Measurements from ENCODE around the gene CCDC63.

The CCDC63 gene

DNA sequence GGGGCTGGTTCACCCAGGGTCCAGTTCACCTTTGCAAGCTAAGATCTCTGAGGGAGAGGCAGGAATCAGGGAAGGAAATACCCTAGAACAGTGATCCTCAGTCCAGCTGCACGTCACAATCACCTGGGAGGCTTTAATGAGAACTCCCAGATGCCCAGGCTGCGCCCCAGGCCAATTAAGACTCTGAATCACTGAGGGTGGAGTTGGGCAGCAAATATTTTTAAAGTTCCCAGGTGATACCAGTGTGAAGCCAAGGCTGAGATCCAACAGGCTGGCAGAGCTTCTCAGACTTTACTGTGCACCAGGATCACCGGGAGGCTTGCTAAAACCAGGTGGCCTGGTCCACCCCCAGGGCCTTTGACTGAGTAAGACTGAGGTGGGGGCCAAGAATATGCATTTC, 49.8 kb downstream of the CCDC63 start:
- H3K9ac ChIP-seq (ENCODE audit: low read length in 5 of 5): no peak overlapping the region
- H3K4me3 ChIP-seq (ENCODE audit: low read depth in 1 of 5, low read length in 5 of 5): no peak overlapping the region
- no peaks in the 10 kb centered on the region for H3K36me3 ChIP-seq (ENCODE audit: control insufficient read depth in 5 of 5, insufficient read depth in 5 of 5, low read length in 5 of 5)
- H3K27ac ChIP-seq (ENCODE audit: low read depth, low read length): no peak overlapping the region
- peaks cover 0 to 6% (median 4%) of the 10 kb centered on the region in 5 donors for H3K4me1 ChIP-seq (ENCODE audit: control insufficient read depth in 5 of 5, insufficient read depth in 5 of 5, low read length in 5 of 5)
- H3K9me3 ChIP-seq (ENCODE audit: control insufficient read depth in 5 of 5, low read length in 5 of 5): peaks cover 0 to 7% (median 3%) of the 10 kb centered on the region in 5 donors
- H3K27me3 ChIP-seq (ENCODE audit: control insufficient read depth in 5 of 5, insufficient read depth in 4 of 5, low read length in 5 of 5): peaks cover 2 to 9% (median 4%) of the 10 kb centered on the region in 5 donors

- H3K36me3 ChIP-seq (ENCODE audit: control insufficient read depth in 5 of 5, insufficient read depth in 5 of 5, low read length in 5 of 5): no peaks in the 10 kb centered on the region
- no peak overlapping the region for H3K27ac ChIP-seq (ENCODE audit: low read depth, low read length)
- H3K4me3 ChIP-seq (ENCODE audit: low read depth in 1 of 5, low read length in 5 of 5): no peak overlapping the region
- H3K9ac ChIP-seq (ENCODE audit: low read length in 5 of 5): no peak overlapping the region
- H3K27me3 ChIP-seq (ENCODE audit: control insufficient read depth in 5 of 5, insufficient read depth in 4 of 5, low read length in 5 of 5): peaks cover 0 to 16% (median 5%) of the 10 kb centered on the region in 5 donors
- H3K4me1 ChIP-seq (ENCODE audit: control insufficient read depth in 5 of 5, insufficient read depth in 5 of 5, low read length in 5 of 5): no peaks in the 10 kb centered on the region
- peaks cover 0 to 7% (median 2%) of the 10 kb centered on the region in 5 donors for H3K9me3 ChIP-seq (ENCODE audit: control insufficient read depth in 5 of 5, low read length in 5 of 5)
Observed at GRCh38 chr12:110901401-110901800, 54.6 kb downstream of the CCDC63 start.

- Histone ChIP-seq H3K4me3 (ENCODE audit: low read depth in 1 of 5, low read length in 5 of 5) (no peak overlapping the region), H3K27ac (ENCODE audit: low read depth, low read length) (no peak overlapping the region), H3K9ac (ENCODE audit: low read length in 5 of 5) (no peak overlapping the region), H3K36me3 (ENCODE audit: control insufficient read depth in 5 of 5, insufficient read depth in 5 of 5, low read length in 5 of 5) (no peaks in the 10 kb centered on the region), H3K4me1 (ENCODE audit: control insufficient read depth in 5 of 5, insufficient read depth in 5 of 5, low read length in 5 of 5) (no peaks in the 10 kb centered on the region), H3K27me3 (ENCODE audit: control insufficient read depth in 5 of 5, insufficient read depth in 4 of 5, low read length in 5 of 5) (peaks cover 0 to 25% (median 9%) of the 10 kb centered on the region in 5 donors), H3K9me3 (ENCODE audit: control insufficient read depth in 5 of 5, low read length in 5 of 5) (peaks cover 0 to 7% (median 2%) of the 10 kb centered on the region in 5 donors)
Observed at GRCh38 chr12:110903511-110903910, 56.7 kb downstream of the CCDC63 start.

DNA sequence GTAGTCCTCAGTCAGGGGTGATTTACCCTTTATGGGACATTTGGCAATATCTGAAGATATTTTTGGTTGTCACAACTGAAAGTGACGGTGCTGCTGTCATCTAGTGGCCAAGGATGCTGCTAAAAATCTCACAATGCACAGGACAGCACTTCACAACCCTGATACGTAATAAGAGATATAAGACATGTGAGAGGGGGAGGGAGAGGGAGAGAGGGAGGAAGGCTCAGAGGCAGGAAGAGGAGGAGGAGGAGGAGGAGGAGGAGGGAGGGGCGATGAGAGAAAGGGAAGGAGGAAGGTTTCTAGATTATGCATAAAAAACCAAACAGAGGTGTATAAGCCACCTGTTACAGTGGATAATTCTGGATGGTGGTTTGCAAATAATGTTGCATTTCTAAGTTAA, 59.3 kb downstream of the CCDC63 start:
- Histone ChIP-seq H3K4me3 (ENCODE audit: low read depth in 1 of 5, low read length in 5 of 5) (no peak overlapping the region), H3K36me3 (ENCODE audit: control insufficient read depth in 5 of 5, insufficient read depth in 5 of 5, low read length in 5 of 5) (no peaks in the 10 kb centered on the region), H3K4me1 (ENCODE audit: control insufficient read depth in 5 of 5, insufficient read depth in 5 of 5, low read length in 5 of 5) (no peaks in the 10 kb centered on the region), H3K27ac (ENCODE audit: low read depth, low read length) (no peak overlapping the region), H3K9ac (ENCODE audit: low read length in 5 of 5) (no peak overlapping the region), H3K9me3 (ENCODE audit: control insufficient read depth in 5 of 5, low read length in 5 of 5) (peaks cover 0 to 5% (median 0%) of the 10 kb centered on the region in 5 donors), H3K27me3 (ENCODE audit: control insufficient read depth in 5 of 5, insufficient read depth in 4 of 5, low read length in 5 of 5) (peaks cover 7 to 25% (median 11%) of the 10 kb centered on the region in 5 donors)

DNA sequence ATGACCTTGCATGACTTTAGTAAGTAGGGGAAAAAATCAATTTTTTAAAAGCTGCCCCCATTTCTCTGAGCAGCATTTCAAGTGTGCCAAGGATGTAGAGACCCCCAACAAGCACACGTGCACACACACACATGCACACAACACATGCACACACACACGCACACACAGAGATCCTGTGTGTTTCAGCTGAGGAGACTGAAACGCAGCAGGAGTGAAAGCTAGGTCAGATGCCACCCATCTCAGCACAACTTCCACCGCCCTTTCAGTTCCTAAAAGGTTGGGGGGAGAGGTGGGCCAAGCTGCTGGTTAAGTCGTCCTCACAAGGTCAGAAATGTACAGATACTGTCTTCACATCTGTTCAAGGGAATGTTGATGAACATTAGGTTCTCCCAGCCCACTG, 59.7 kb downstream of the CCDC63 start:
- peaks cover 0 to 5% (median 0%) of the 10 kb centered on the region in 5 donors for H3K9me3 ChIP-seq (ENCODE audit: control insufficient read depth in 5 of 5, low read length in 5 of 5)
- H3K4me1 ChIP-seq (ENCODE audit: control insufficient read depth in 5 of 5, insufficient read depth in 5 of 5, low read length in 5 of 5): no peaks in the 10 kb centered on the region
- H3K27ac ChIP-seq (ENCODE audit: low read depth, low read length): no peak overlapping the region
- no peak overlapping the region for H3K9ac ChIP-seq (ENCODE audit: low read length in 5 of 5)
- no peak overlapping the region for H3K4me3 ChIP-seq (ENCODE audit: low read depth in 1 of 5, low read length in 5 of 5)
- H3K36me3 ChIP-seq (ENCODE audit: control insufficient read depth in 5 of 5, insufficient read depth in 5 of 5, low read length in 5 of 5): no peaks in the 10 kb centered on the region
- H3K27me3 ChIP-seq (ENCODE audit: control insufficient read depth in 5 of 5, insufficient read depth in 4 of 5, low read length in 5 of 5): peaks cover 7 to 29% (median 11%) of the 10 kb centered on the region in 5 donors

GRCh38 chr12:110906985-110907384, 60.2 kb downstream of the CCDC63 start:
- no peaks in the 10 kb centered on the region for H3K36me3 ChIP-seq (ENCODE audit: control insufficient read depth in 5 of 5, insufficient read depth in 5 of 5, low read length in 5 of 5)
- H3K9me3 ChIP-seq (ENCODE audit: control insufficient read depth in 5 of 5, low read length in 5 of 5): peaks cover 0 to 5% (median 0%) of the 10 kb centered on the region in 5 donors
- no peak overlapping the region for H3K4me3 ChIP-seq (ENCODE audit: low read depth in 1 of 5, low read length in 5 of 5)

DNA sequence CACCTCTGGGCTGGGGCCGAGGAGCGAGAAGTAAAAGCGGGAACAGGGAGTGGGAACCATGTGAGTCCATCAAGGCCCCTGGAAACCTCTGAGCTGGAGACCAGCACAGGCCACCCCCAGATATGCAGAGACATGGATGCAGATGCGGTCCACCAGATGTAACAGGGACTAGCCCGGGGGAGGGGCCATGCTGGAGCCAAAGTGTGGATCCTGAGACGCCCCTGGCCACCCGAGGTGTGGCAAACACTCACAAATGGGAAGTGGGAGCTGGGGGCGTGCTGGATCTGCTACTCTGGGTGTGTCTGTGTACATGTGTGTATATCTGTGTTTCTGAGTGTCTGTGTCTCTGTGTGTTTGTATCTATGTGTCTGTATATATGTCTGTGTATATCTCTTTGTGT, 60.8 kb downstream of the CCDC63 start:
- peaks cover 0 to 5% (median 0%) of the 10 kb centered on the region in 5 donors for H3K9me3 ChIP-seq (ENCODE audit: control insufficient read depth in 5 of 5, low read length in 5 of 5)
- peaks cover 7 to 29% (median 11%) of the 10 kb centered on the region in 5 donors for H3K27me3 ChIP-seq (ENCODE audit: control insufficient read depth in 5 of 5, insufficient read depth in 4 of 5, low read length in 5 of 5)
- no peak overlapping the region for H3K27ac ChIP-seq (ENCODE audit: low read depth, low read length)
- H3K4me3 ChIP-seq (ENCODE audit: low read depth in 1 of 5, low read length in 5 of 5): no peak overlapping the region
- H3K36me3 ChIP-seq (ENCODE audit: control insufficient read depth in 5 of 5, insufficient read depth in 5 of 5, low read length in 5 of 5): no peaks in the 10 kb centered on the region
- no peak overlapping the region for H3K9ac ChIP-seq (ENCODE audit: low read length in 5 of 5)
- no peaks in the 10 kb centered on the region for H3K4me1 ChIP-seq (ENCODE audit: control insufficient read depth in 5 of 5, insufficient read depth in 5 of 5, low read length in 5 of 5)

More at GRCh38 chr12:110906985-110907384, 60.2 kb downstream of the CCDC63 start:
- Histone ChIP-seq H3K27ac (ENCODE audit: low read depth, low read length) (no peak overlapping the region), H3K9ac (ENCODE audit: low read length in 5 of 5) (no peak overlapping the region), H3K4me1 (ENCODE audit: control insufficient read depth in 5 of 5, insufficient read depth in 5 of 5, low read length in 5 of 5) (no peaks in the 10 kb centered on the region), H3K27me3 (ENCODE audit: control insufficient read depth in 5 of 5, insufficient read depth in 4 of 5, low read length in 5 of 5) (peaks cover 7 to 29% (median 11%) of the 10 kb centered on the region in 5 donors)

GRCh38 chr12:110908377-110909152, 61.8 kb downstream of the CCDC63 start:
- H3K36me3 ChIP-seq (ENCODE audit: control insufficient read depth in 5 of 5, insufficient read depth in 5 of 5, low read length in 5 of 5): no peaks in the 10 kb centered on the region
- H3K9me3 ChIP-seq (ENCODE audit: control insufficient read depth in 5 of 5, low read length in 5 of 5): peaks cover 0 to 4% (median 0%) of the 10 kb centered on the region in 5 donors
- H3K4me3 ChIP-seq (ENCODE audit: low read depth in 1 of 5, low read length in 5 of 5): no peak overlapping the region
- no peaks in the 10 kb centered on the region for H3K4me1 ChIP-seq (ENCODE audit: control insufficient read depth in 5 of 5, insufficient read depth in 5 of 5, low read length in 5 of 5)
- H3K27ac ChIP-seq (ENCODE audit: low read depth, low read length): no peak overlapping the region
- no peak overlapping the region for H3K9ac ChIP-seq (ENCODE audit: low read length in 5 of 5)
- H3K27me3 ChIP-seq (ENCODE audit: control insufficient read depth in 5 of 5, insufficient read depth in 4 of 5, low read length in 5 of 5): peaks cover 7 to 25% (median 11%) of the 10 kb centered on the region in 5 donors

- no peak overlapping the region for H3K9ac ChIP-seq (ENCODE audit: low read length in 5 of 5)
- no peak overlapping the region for H3K4me3 ChIP-seq (ENCODE audit: low read depth in 1 of 5, low read length in 5 of 5)
- H3K4me1 ChIP-seq (ENCODE audit: control insufficient read depth in 5 of 5, insufficient read depth in 5 of 5, low read length in 5 of 5): no peaks in the 10 kb centered on the region
- H3K27me3 ChIP-seq (ENCODE audit: control insufficient read depth in 5 of 5, insufficient read depth in 4 of 5, low read length in 5 of 5): peaks cover 6 to 14% (median 9%) of the 10 kb centered on the region in 5 donors
- H3K27ac ChIP-seq (ENCODE audit: low read depth, low read length): no peak overlapping the region
- H3K36me3 ChIP-seq (ENCODE audit: control insufficient read depth in 5 of 5, insufficient read depth in 5 of 5, low read length in 5 of 5): no peaks in the 10 kb centered on the region
- H3K9me3 ChIP-seq (ENCODE audit: control insufficient read depth in 5 of 5, low read length in 5 of 5): no peaks in the 10 kb centered on the region
Observed at GRCh38 chr12:110912263-110912662, 65.5 kb downstream of the CCDC63 start.
